A172 (cell line): Measurements from ENCODE around the gene FGFR2. TPM values are rescaled to one million over a fixed set of nuclear protein-coding genes. Genes with fewer than 3 reads are reported as not detected.

Experiments used
- DNase-seq: peaks from one replicate; pipeline ENCODE4 v3.0.0-alpha.2; 2015; ENCODE audit warnings: low spot score
- total RNA-seq: library from RNA; depleted of rRNA; stranded (reverse); fragments of >200 nt; shearing (Covaris generic); gene quantifications from 2 replicates; pipeline ENCODE4 v1.2.3, GENCODE V29; 2014; rRNA removed

FGFR2 gene
- 0.19 TPM in 1 of 2 replicates, not detected in the other for total RNA-seq

GRCh38 chr10:121598263-121599249 lies at the start of gene FGFR2:
Gene FGFR2, minus strand, starts transcription at chr10:121598444. Its CDS starts 4,627 bp downstream, at chr10:121593817.
- peak; percentile 23 for DNase-seq

GRCh38 chr10:121647401-121647800 lies 49.2 kb upstream of the FGFR2 start:
- no peak for DNase-seq

DNA sequence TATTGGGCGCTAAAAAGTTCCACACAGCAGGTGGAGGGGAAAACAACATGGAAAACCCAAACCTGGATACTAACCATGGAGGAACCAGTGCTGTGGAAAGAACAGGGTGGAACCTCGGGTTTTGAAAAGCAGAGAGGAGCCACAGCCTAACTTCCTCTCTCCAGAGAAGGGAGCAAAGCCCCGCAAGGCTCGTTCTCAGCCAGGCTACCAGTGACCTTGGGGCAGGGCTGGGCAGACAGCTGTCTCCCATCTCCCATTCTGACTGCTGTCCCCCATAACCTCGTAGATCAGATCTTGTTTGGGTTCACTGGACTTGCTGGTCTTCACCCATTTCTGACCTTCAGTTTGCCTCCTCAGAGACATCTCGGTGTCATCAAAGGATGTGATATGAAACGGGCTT lies 47.5 kb upstream of the FGFR2 start:
- DNase-seq: no peak

GRCh38 chr10:121644501-121644900 lies 46.3 kb upstream of the FGFR2 start:
- DNase-seq: no peak

- DNase-seq: no peak
Measured at GRCh38 chr10:121640266-121640665, 42.0 kb upstream of the FGFR2 start.

DNA sequence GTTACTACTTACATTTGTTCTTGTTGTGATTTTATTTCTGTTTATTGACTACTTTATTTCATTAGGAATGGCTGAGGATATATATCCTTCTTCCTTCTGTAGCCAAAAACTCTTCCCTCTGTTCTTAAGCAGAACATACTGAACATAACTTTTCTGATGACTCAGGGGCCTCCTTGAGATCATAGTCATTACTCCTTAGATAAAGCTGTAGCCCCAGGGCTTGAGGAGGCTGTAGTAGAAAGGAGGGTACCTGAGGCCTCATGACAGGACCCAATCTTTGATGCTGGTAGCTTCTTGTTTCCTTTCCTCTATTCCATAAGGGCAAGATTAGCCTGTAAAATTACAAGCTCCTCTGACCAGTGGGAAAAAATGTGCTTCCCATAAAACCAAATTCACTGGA lies 41.2 kb upstream of the FGFR2 start:
- no peak for DNase-seq

GRCh38 chr10:121637437-121637836 lies 39.2 kb upstream of the FGFR2 start:
- no peak for DNase-seq

GRCh38 chr10:121633056-121633455 lies 34.8 kb upstream of the FGFR2 start:
- DNase-seq: no peak

GRCh38 chr10:121631365-121632029 lies 33.3 kb upstream of the FGFR2 start:
- no peak for DNase-seq

- no peak for DNase-seq
Measured at GRCh38 chr10:121628859-121629258, 30.6 kb upstream of the FGFR2 start.

DNA sequence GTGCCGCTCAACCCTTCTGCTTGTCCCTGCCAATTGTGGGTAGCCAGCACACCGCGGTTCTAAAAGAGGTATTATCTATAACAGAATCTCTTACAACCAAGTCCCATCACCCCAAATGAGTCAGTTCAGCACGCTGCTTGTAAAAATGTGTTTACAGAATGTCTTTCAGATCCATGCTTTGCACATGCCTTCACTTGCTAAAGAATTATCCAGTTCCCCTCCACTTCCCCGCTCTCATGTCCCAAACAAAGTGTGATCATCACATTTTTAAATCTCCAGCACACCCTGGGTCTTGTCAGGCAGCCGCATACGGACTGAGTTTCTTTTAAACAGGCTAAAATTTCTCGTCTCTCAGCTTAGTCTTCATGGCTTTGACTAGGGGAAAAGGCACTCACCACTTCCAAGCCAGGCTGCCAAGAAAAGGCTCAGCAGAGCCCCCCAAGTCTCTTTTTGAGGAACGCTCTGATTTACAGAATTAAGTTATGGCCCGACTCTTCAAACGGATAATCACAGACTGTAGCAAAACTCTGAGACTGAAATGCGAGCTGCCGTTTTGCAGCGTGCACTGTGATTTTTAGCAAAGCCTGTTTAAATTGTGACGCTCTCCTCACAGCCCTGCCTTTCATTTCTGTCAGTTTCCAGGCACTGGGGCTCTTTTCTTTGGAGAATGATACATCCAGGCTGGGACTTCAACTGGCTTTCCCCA lies 29.8 kb upstream of the FGFR2 start:
- DNase-seq: no peak

DNA sequence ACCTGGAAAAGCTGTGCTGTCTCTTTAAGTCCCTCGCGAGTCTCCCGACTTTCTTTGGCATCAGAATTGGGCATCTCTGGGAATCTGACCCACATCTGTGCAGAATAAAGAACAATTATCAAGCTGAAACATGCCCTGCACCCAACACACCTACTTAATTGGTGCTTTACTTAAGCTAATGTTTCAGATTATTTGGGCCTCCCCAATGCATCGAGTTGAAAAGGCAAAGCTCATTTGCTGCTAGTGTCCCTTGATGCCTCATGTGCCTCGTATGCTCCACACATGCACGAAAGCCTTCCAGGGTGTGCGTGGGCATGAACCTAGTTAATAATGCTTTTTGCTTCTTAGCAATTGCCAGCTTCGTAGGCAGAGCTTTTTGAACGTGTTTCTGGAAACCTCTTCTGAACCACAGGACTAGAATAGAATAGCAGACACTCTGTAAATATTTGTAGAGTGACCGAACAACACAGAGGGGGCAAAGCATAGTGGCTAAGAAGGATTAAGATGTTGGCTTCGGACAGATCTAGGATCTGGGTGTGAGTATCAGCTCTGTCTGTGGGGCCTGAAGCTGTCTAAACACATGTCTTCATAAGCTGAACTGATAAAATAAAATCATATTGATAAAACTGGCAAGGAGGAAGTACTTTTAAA lies 26.7 kb upstream of the FGFR2 start:
- DNase-seq: no peak

DNA sequence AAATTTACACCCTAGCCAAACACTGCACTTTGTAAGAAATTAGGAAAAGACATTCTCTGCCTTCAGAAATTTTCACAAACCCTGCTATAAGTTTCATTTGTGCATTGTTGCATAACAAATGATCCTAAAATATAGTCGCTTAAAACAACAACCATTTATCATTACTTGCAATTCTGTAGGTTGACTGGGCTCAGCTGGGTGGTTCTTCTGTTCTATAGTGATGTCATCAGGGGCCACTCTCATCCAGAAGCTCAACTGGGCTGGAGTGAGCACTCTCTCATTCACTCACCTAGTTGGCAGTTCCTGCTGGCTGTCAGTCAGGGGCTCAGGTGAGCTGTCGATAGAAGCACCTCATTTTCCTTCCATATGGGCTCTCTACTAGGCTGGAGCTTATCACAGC lies 20.7 kb upstream of the FGFR2 start:
- no peak for DNase-seq

GRCh38 chr10:121617176-121617575 lies 18.9 kb upstream of the FGFR2 start:
- no peak for DNase-seq

DNA sequence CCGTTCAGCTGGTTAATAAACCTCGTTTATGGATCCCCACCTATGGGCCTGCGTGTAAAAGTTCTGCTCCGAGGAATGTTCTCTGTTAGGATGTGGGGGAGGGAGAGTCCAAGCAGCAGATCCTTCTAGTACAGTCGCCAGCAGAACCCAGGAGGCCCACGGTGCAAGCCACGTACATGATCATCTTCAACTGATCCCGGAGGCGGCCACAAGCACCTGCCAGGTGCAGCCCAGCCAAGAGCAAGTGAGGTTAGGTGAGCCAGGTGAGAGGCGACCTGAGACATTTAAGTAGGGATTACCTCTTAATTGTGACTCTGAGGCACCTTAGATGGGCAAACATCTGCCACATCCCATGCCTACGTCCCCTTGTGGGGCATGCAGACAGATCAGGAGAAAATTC lies 18.0 kb upstream of the FGFR2 start:
- DNase-seq: no peak

- DNase-seq: no peak
Measured at GRCh38 chr10:121615836-121616235, 17.6 kb upstream of the FGFR2 start.

GRCh38 chr10:121615435-121615793 lies 17.2 kb upstream of the FGFR2 start:
- no peak for DNase-seq

GRCh38 chr10:121614613-121615434 lies 16.6 kb upstream of the FGFR2 start:
- DNase-seq: no peak

GRCh38 chr10:121613456-121613855 lies 15.2 kb upstream of the FGFR2 start:
- no peak for DNase-seq

GRCh38 chr10:121611393-121612159 lies 13.3 kb upstream of the FGFR2 start:
- no peak for DNase-seq
